ENCODE results near the gene PDK4.

PDK4 gene

GRCh38 chr7:95621404-95621803 is 25.1 kb upstream of the PDK4 start:
- Histone ChIP-seq H3K36me3 (replicated peaks) (no peaks in the 10 kb centered on the region), H3K27ac (no peak overlapping the region), H3K4me3 (ENCODE audit: low read depth, low read length) (no peak overlapping the region), H3K27me3 (replicated peaks) (no peaks in the 10 kb centered on the region)
- in situ Hi-C loops (cut with HindIII; ENCODE audit: low pct_ligation_motif_present, low sequenced_read_pairs): no loop called here
- no peak for DNase-seq
- TF ChIP-seq CTCF (IDR thresholded peaks at IDR 0.05; ENCODE audit: low read depth, low read length, missing control alignments): no peak

GRCh38 chr7:95620631-95621030 is 24.3 kb upstream of the PDK4 start:
- TF ChIP-seq CTCF (IDR thresholded peaks at IDR 0.05; ENCODE audit: low read depth, low read length, missing control alignments): no peak
- Histone ChIP-seq H3K36me3 (replicated peaks) (no peaks in the 10 kb centered on the region), H3K27ac (no peak overlapping the region), H3K4me3 (ENCODE audit: low read depth, low read length) (no peak overlapping the region), H3K27me3 (replicated peaks) (no peaks in the 10 kb centered on the region)
- DNase-seq: no peak
- in situ Hi-C loops (cut with HindIII; ENCODE audit: low pct_ligation_motif_present, low sequenced_read_pairs): no loop called here

- no peaks in the 10 kb centered on the region for H3K36me3 ChIP-seq (replicated peaks)
- TF ChIP-seq CTCF (IDR thresholded peaks at IDR 0.05; ENCODE audit: low read depth, low read length, missing control alignments): no peak
- in situ Hi-C loops (cut with HindIII; ENCODE audit: low pct_ligation_motif_present, low sequenced_read_pairs): no loop called here
- H3K27me3 ChIP-seq (replicated peaks): no peaks in the 10 kb centered on the region
- H3K4me3 ChIP-seq (ENCODE audit: low read depth, low read length): no peak overlapping the region
- DNase-seq: no peak
- no peak overlapping the region for H3K27ac ChIP-seq
Measured at GRCh38 chr7:95619921-95620320, 23.6 kb upstream of the PDK4 start.

GRCh38 chr7:95619517-95619916 is 23.2 kb upstream of the PDK4 start:
- DNase-seq: no peak
- Histone ChIP-seq H3K27me3 (replicated peaks) (no peaks in the 10 kb centered on the region), H3K36me3 (replicated peaks) (no peaks in the 10 kb centered on the region), H3K27ac (no peak overlapping the region), H3K4me3 (ENCODE audit: low read depth, low read length) (no peak overlapping the region)
- in situ Hi-C loops (cut with HindIII; ENCODE audit: low pct_ligation_motif_present, low sequenced_read_pairs): no loop called here
- no peak for TF ChIP-seq CTCF (IDR thresholded peaks at IDR 0.05; ENCODE audit: low read depth, low read length, missing control alignments)

- Histone ChIP-seq H3K27ac (no peak overlapping the region), H3K4me3 (ENCODE audit: low read depth, low read length) (no peak overlapping the region), H3K27me3 (replicated peaks) (no peaks in the 10 kb centered on the region), H3K36me3 (replicated peaks) (no peaks in the 10 kb centered on the region)
- TF ChIP-seq CTCF (IDR thresholded peaks at IDR 0.05; ENCODE audit: low read depth, low read length, missing control alignments): no peak
- in situ Hi-C loops (cut with HindIII; ENCODE audit: low pct_ligation_motif_present, low sequenced_read_pairs): no loop called here
- no peak for DNase-seq
Measured at GRCh38 chr7:95614442-95614940, 18.2 kb upstream of the PDK4 start.

GRCh38 chr7:95611224-95611623 is 14.9 kb upstream of the PDK4 start:
- in situ Hi-C loops (cut with HindIII; ENCODE audit: low pct_ligation_motif_present, low sequenced_read_pairs): no loop called here
- no peak for TF ChIP-seq CTCF (IDR thresholded peaks at IDR 0.05; ENCODE audit: low read depth, low read length, missing control alignments)
- Histone ChIP-seq H3K27ac (no peak overlapping the region), H3K27me3 (replicated peaks) (no peaks in the 10 kb centered on the region), H3K36me3 (replicated peaks) (no peaks in the 10 kb centered on the region), H3K4me3 (ENCODE audit: low read depth, low read length) (no peak overlapping the region)
- no peak for DNase-seq

All from brain microvascular endothelial cell (primary cell).